Psoas muscle (tissue), 8 donors: Measurements from ENCODE around the gene RNF180. TPM values are rescaled to one million over a fixed set of nuclear protein-coding genes. Genes with fewer than 3 reads are reported as not detected.
"Not testable (repeated sequence)": the region's sequence is repeated elsewhere in the genome, so short reads cannot be mapped to it uniquely, and the experiment has no call there.

ENCODE experiments used
- ATAC-seq, 4 donors: fragments of 200-7000 bp; cut with Tn5 transposase; one replicate each; pipeline ENCODE4 v1.9.1; 2020; ENCODE audit warnings: moderate library complexity in 3 of 4, mild to moderate bottlenecking in 2 of 4
- DNase-seq, 2 donors: peaks; one replicate each; pipeline ENCODE4 v3.0.0-alpha.2; 2020
- H3K27ac ChIP-seq: fragments of 200-600 bp; one replicate; pipeline ENCODE4 v1.8.0; 2022
- H3K27me3 ChIP-seq, 3 donors: fragments of 200-600 bp in 1 of 3; one replicate each; pipeline versions ENCODE4 v1.6.1 to v1.8.0; 2013 to 2022; ENCODE audit warnings: low read length in 2 of 3, mild to moderate bottlenecking in 2 of 3, moderate library complexity in 1 of 3; ENCODE audit not compliant: insufficient read depth in 3 of 3
- H3K36me3 ChIP-seq, 2 donors: fragments of 200-600 bp in 1 of 2; one replicate each; pipeline versions ENCODE4 v1.6.1 to v1.8.0; 2013 to 2022; ENCODE audit warnings: low read depth in 1 of 2, mild to moderate bottlenecking in 1 of 2, moderate library complexity in 1 of 2; ENCODE audit not compliant: insufficient read depth in 1 of 2
- H3K4me1 ChIP-seq: fragments of 200-600 bp; one replicate; pipeline ENCODE4 v1.8.0; 2022
- H3K4me3 ChIP-seq: fragments of 200-600 bp; one replicate; pipeline ENCODE4 v1.8.0; 2022; ENCODE audit warnings: mild to moderate bottlenecking
- H3K9me3 ChIP-seq: fragments of 200-600 bp; one replicate; pipeline ENCODE4 v1.8.0; 2022
- CTCF ChIP-seq: fragments of 200-600 bp; IDR thresholded peaks from one replicate; pipeline ENCODE4 v1.8.0; 2022; ENCODE audit warnings: antibody characterized with exemption
- WGBS, 3 donors: extraction: QIAGEN DNeasy Blood & Tissue Kit; methylation state at CpG; one replicate each; pipeline versions ENCODE4 v1.1.6 to v1.1.7; 2013; 5-methylcytosine and 5-hydroxymethylcytosine counted together
- intact Hi-C, 2 donors: fragments of 100-400 bp; cut with DNase I; formaldehyde crosslinking; loops; one replicate each; pipeline versions ENCODE4 v1.11.0 to v1.14.2; 2022
- polyA plus RNA-seq, 3 donors: library from polyadenylated mRNA; stranded (reverse); fragments of 200-250 nt; gene quantifications; one replicate each; pipeline ENCODE4 v1.2.3, GENCODE V29; 2013
- total RNA-seq, 4 donors: library from RNA; stranded (reverse); fragmentation: NEBNext Ultra II Directional in 2 of 4; extraction: Animal tissue kit (Norgen Biotek cat#: 25700) in 2 of 4; gene quantifications; one replicate each; pipeline versions ENCODE4 v1.2.1 to v1.2.4, GENCODE V29; 2021 to 2023
- donor health status: healthy with polysubstance abuse.
- donor health status: DM: no; HTN: no; CAD: no; lungs with moderate emphysema.
- donor health status: Bipolar disorder and iron deficiency.
- donor health status: healthy.
- donor health status: DM: yes; HTN: yes; CAD: no.
- donor health status: DM: no; HTN: no; CAD: no.
- donor health status: DM: no; HTN: no; CAD: no.
- donor health status: DM: yes; HTN: yes; CAD: no.

The RNF180 gene
- total and polyA plus RNA-seq, 7 donors = 0.21 to 8.9 (median 4.6) TPM

- 90 to 100% (median 100%) methylated on average over 1 of the region's 1 CpG for WGBS, 3 donors
- ATAC-seq = no peak
- Histone ChIP-seq H3K27me3 (no peaks in the 10 kb centered on the region), H3K27ac (no peak overlapping the region), H3K4me1 (peaks cover 6% of the 10 kb centered on the region), H3K4me3 (no peak overlapping the region), H3K36me3 (no peaks in the 10 kb centered on the region), H3K9me3 (no peaks in the 10 kb centered on the region)
- no peak for DNase-seq
- TF ChIP-seq CTCF = no peak
- intact Hi-C loops = no loop called here
Measured at GRCh38 chr5:64344501-64344900, 178.9 kb downstream of the RNF180 start.

- H3K36me3 ChIP-seq = no peaks in the 10 kb centered on the region
- TF ChIP-seq CTCF = no peak
- no peaks in the 10 kb centered on the region for H3K27me3 ChIP-seq
- ATAC-seq (no peak), DNase-seq (no peak)
- H3K4me1 ChIP-seq = no peaks in the 10 kb centered on the region
- H3K27ac ChIP-seq = no peak overlapping the region
- intact Hi-C loops = no loop called here
- H3K9me3 ChIP-seq = no peaks in the 10 kb centered on the region
- H3K4me3 ChIP-seq = no peak overlapping the region
Measured at GRCh38 chr5:64347309-64347708, 181.7 kb downstream of the RNF180 start.

- H3K4me1 ChIP-seq = no peaks in the 10 kb centered on the region
- no peak for ATAC-seq
- H3K9me3 ChIP-seq = peaks cover 8% of the 10 kb centered on the region
- intact Hi-C loops = no loop called here
- no peak overlapping the region for H3K4me3 ChIP-seq
- H3K36me3 ChIP-seq = no peaks in the 10 kb centered on the region
- DNase-seq = no peak
- H3K27me3 ChIP-seq = no peaks in the 10 kb centered on the region
- 40 to 53% (median 44%) methylated on average over 3 of the region's 3 CpGs for WGBS, 3 donors
- H3K27ac ChIP-seq = no peak overlapping the region
- no peak for TF ChIP-seq CTCF
Measured at GRCh38 chr5:64364426-64364825, 198.8 kb downstream of the RNF180 start.

- ATAC-seq (no peak), DNase-seq (no peak)
- Histone ChIP-seq H3K4me3 (no peak overlapping the region), H3K4me1 (no peaks in the 10 kb centered on the region), H3K9me3 (no peaks in the 10 kb centered on the region), H3K27me3 (no peaks in the 10 kb centered on the region), H3K36me3 (no peaks in the 10 kb centered on the region), H3K27ac (no peak overlapping the region)
- intact Hi-C loops = no loop called here
- no peak for TF ChIP-seq CTCF
Measured at GRCh38 chr5:64384765-64385164, 219.1 kb downstream of the RNF180 start.

GRCh38 chr5:64397552-64397951, 231.9 kb downstream of the RNF180 start:
- no peaks in the 10 kb centered on the region for H3K36me3 ChIP-seq
- no peak for ATAC-seq
- intact Hi-C loops = no loop called here
- no peaks in the 10 kb centered on the region for H3K27me3 ChIP-seq
- no peak overlapping the region for H3K27ac ChIP-seq
- no peaks in the 10 kb centered on the region for H3K4me1 ChIP-seq
- no peak for DNase-seq
- peaks cover 14% of the 10 kb centered on the region for H3K9me3 ChIP-seq
- no peak for TF ChIP-seq CTCF
- WGBS, 3 donors = 56 to 84% (median 69%) methylated on average over 1 of the region's 1 CpG
- H3K4me3 ChIP-seq = no peak overlapping the region

- H3K27me3 ChIP-seq, intact Hi-C loops, H3K4me3 ChIP-seq, H3K4me1 ChIP-seq, H3K27ac ChIP-seq, H3K36me3 ChIP-seq, ATAC-seq, DNase-seq: not testable (repeated sequence)
- peaks cover 14% of the 10 kb centered on the region for H3K9me3 ChIP-seq
- WGBS, 3 donors = 88 to 92% (median 89%) methylated on average over 5 of the region's 5 CpGs
Measured at GRCh38 chr5:64398735-64399134, 233.1 kb downstream of the RNF180 start.

GRCh38 chr5:64407103-64407825, 241.6 kb downstream of the RNF180 start:
- H3K4me1 ChIP-seq, H3K9me3 ChIP-seq, intact Hi-C loops, ATAC-seq, H3K27ac ChIP-seq, H3K4me3 ChIP-seq, H3K27me3 ChIP-seq, DNase-seq, H3K36me3 ChIP-seq: not testable (repeated sequence)
- 67 to 72% (median 72%) methylated on average over 5 of the region's 5 CpGs for WGBS, 3 donors
